Muscle layer of colon (tissue), 2 donors: ENCODE measurements around the gene USP11.

Experiments
- H3K27ac ChIP-seq: one replicate; pipeline ENCODE4 v1.7.0; 2013; ENCODE audit warnings: low read depth, mild to moderate bottlenecking, low read length, moderate library complexity
- H3K27me3 ChIP-seq, 2 donors: one replicate each; pipeline ENCODE4 v1.7.0; 2013; ENCODE audit warnings: low read length in 2 of 2, mild to moderate bottlenecking in 2 of 2; ENCODE audit not compliant: insufficient read depth in 2 of 2, control insufficient read depth in 1 of 2
- H3K36me3 ChIP-seq: one replicate; pipeline ENCODE4 v1.7.0; 2013; ENCODE audit warnings: mild to moderate bottlenecking, low read length; ENCODE audit not compliant: insufficient read depth
- H3K4me1 ChIP-seq: one replicate; pipeline ENCODE4 v1.7.0; 2013; ENCODE audit warnings: mild to moderate bottlenecking, low read length; ENCODE audit not compliant: insufficient read depth
- H3K4me3 ChIP-seq, 2 donors: one replicate each; pipeline ENCODE4 v1.7.0; 2013; ENCODE audit warnings: low read length in 2 of 2, low read depth in 1 of 2, mild to moderate bottlenecking in 1 of 2, moderate library complexity in 1 of 2
- H3K9ac ChIP-seq: one replicate; pipeline ENCODE4 v1.7.0; 2013; ENCODE audit warnings: low read length
- H3K9me3 ChIP-seq: one replicate; pipeline ENCODE4 v1.7.0; 2013; ENCODE audit warnings: mild to moderate bottlenecking, low read length
- donor health status: abdominal sarcoma.
- donor health status: Adenocarcinoma of cecum.

USP11 gene

GRCh38 chrX:47194194-47194787, 38.5 kb upstream of the USP11 start:
- Histone ChIP-seq H3K9me3 (no peaks in the 10 kb centered on the region), H3K4me1 (peaks cover 43% of the 10 kb centered on the region)

GRCh38 chrX:47196098-47196497, 36.7 kb upstream of the USP11 start:
- Histone ChIP-seq H3K27me3 (peaks cover 0 to 3% of the 10 kb centered on the region in 2 donors), H3K4me1 (peaks cover 43% of the 10 kb centered on the region), H3K27ac (no peak overlapping the region), H3K9ac (peak overlapping the region; percentile 32), H3K4me3 (no peak overlapping the region), H3K9me3 (no peaks in the 10 kb centered on the region), H3K36me3 (peaks cover 31% of the 10 kb centered on the region)

More at GRCh38 chrX:47194194-47194787, 38.5 kb upstream of the USP11 start:
- Histone ChIP-seq H3K9ac (peak overlapping the region; percentile 96), H3K36me3 (peaks cover 15% of the 10 kb centered on the region), H3K4me3 (peak overlapping the region; percentile 63 to 88), H3K27ac (peak overlapping the region; percentile 70), H3K27me3 (peaks cover 0 to 21% of the 10 kb centered on the region in 2 donors)

DNA sequence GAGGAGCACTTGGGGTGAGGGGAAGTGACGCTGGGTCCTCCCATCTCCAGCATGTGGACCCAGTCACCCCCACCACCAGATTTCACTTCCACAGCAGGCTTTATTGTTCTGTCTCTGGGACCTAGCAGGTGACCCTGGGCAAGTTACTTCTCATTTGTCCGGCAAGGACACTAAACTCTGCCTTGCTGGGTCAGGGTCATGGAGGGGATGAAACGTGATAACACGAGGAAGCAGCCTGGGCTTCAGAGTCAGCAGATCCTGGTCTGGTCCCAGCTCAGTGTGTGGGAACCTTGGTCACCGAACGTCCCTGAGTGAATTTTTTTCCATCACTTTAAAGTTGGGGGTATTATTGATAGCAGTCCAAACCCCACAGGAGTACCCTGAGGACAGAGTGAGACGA, 35.3 kb upstream of the USP11 start:
- Histone ChIP-seq H3K4me1 (peaks cover 43% of the 10 kb centered on the region), H3K9me3 (no peaks in the 10 kb centered on the region), H3K27me3 (no peaks in the 10 kb centered on the region), H3K9ac (no peak overlapping the region), H3K4me3 (no peak overlapping the region), H3K36me3 (peaks cover 45% of the 10 kb centered on the region), H3K27ac (no peak overlapping the region)

DNA sequence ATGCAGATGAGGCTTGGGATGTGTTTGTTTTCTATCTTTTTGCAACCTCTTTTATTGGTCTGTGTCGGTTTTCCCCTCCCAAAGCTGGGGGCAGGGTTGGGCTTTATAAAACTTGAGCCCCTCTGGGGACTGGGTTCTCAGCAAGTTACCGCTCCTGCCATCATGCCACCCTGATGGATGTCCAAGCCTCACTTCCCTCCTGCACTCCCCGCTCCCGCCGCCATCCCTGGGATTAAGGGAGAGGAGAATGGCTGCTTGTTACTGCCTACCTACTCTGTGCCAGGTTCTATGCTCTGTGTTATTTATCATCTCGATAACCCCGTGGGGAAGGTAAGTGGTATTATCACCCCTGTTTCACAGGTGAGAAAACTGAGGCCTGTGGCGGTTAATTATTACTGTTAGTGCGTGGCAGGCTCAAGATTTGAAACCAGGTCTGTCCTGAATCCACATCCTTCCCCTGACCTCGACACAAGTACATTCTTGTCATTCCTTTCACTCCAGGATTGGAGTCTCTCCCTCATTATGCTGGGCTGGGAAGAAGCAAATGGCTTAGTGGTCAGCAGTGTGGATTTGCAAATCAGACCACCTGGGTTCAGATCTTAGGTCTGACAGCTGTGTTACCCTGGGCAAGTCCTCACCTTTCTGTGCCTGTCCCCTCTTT, 34.7 kb upstream of the USP11 start:
- Histone ChIP-seq H3K4me1 (peaks cover 43% of the 10 kb centered on the region), H3K27ac (no peak overlapping the region), H3K27me3 (no peaks in the 10 kb centered on the region), H3K9me3 (no peaks in the 10 kb centered on the region), H3K4me3 (no peak overlapping the region), H3K36me3 (peaks cover 51% of the 10 kb centered on the region), H3K9ac (no peak overlapping the region)

DNA sequence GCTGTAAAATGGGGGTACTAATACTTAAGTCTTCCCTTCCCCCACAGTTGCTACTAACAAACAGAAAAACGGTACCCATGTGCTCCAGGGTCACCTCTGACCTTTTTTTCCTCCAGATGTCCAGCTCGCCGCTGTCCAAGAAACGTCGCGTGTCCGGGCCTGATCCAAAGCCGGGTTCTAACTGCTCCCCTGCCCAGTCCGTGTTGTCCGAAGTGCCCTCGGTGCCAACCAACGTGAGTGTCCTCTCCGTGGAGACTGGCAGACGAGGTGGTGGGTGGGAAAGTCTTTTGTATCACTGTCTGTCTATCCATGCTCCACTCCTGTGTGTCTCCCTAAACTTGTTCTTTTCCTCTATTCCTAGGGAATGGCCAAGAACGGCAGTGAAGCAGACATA, 34.1 kb upstream of the USP11 start:
- Histone ChIP-seq H3K9me3 (no peaks in the 10 kb centered on the region), H3K27ac (no peak overlapping the region)

DNA sequence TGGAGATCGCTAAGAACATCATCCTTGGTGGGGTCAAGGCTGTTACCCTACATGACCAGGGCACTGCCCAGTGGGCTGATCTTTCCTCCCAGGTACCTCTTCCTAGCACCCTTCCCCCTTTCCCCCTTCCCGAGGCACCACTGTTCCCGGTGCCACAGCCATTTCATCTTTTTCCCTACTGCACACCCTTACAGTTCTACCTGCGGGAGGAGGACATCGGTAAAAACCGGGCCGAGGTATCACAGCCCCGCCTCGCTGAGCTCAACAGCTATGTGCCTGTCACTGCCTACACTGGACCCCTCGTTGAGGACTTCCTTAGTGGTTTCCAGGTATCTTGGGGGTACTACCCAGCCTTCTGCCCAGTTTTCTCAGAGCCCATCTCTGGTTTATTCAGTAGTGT, 33.5 kb upstream of the USP11 start:
- H3K27ac ChIP-seq: no peak overlapping the region
- no peaks in the 10 kb centered on the region for H3K27me3 ChIP-seq
- no peaks in the 10 kb centered on the region for H3K9me3 ChIP-seq
- no peak overlapping the region for H3K4me3 ChIP-seq
- H3K9ac ChIP-seq: no peak overlapping the region
- peaks cover 63% of the 10 kb centered on the region for H3K36me3 ChIP-seq
- peaks cover 43% of the 10 kb centered on the region for H3K4me1 ChIP-seq

More for the DNA sequence above, 34.1 kb upstream of the USP11 start:
- no peak overlapping the region for H3K9ac ChIP-seq
- H3K4me3 ChIP-seq: no peak overlapping the region
- peaks cover 56% of the 10 kb centered on the region for H3K36me3 ChIP-seq
- no peaks in the 10 kb centered on the region for H3K27me3 ChIP-seq
- peaks cover 43% of the 10 kb centered on the region for H3K4me1 ChIP-seq

DNA sequence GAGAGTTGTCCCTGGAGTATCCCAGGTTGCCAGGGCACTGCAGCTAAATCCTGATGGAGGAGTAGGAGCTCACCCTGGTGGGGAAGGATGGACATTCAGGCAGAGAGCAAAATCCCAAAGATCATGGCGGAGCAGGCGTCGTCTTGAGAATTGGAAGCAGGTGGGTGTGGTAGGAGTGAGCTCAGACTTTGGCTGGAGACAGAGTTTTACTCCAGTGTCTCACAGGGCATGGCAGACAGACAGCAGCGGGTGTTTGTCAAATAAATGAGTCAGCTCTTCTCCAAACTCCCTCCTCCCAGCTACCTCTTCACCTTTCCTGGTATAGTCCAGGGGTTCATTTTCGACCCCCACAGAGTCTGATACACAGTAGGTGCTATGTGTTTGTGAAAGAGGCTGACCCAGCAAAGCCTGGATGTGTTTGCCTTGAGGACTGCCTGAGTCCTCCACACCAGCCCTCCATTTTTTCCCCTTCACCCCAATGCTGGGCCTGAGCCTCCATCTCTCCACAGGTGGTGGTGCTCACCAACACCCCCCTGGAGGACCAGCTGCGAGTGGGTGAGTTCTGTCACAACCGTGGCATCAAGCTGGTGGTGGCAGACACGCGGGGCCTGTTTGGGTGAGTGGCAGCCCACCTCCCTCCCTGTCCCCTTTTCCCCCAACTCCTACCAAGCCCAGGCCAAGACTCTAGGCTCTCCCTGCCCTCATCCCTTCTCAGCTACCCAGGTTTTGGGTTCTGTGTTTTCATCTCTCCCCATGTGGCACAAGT, 32.2 kb upstream of the USP11 start:
- Histone ChIP-seq H3K4me1 (peaks cover 30% of the 10 kb centered on the region), H3K9me3 (no peaks in the 10 kb centered on the region), H3K36me3 (peaks cover 75% of the 10 kb centered on the region), H3K4me3 (no peak overlapping the region), H3K27ac (no peak overlapping the region), H3K27me3 (no peaks in the 10 kb centered on the region), H3K9ac (no peak overlapping the region)

DNA sequence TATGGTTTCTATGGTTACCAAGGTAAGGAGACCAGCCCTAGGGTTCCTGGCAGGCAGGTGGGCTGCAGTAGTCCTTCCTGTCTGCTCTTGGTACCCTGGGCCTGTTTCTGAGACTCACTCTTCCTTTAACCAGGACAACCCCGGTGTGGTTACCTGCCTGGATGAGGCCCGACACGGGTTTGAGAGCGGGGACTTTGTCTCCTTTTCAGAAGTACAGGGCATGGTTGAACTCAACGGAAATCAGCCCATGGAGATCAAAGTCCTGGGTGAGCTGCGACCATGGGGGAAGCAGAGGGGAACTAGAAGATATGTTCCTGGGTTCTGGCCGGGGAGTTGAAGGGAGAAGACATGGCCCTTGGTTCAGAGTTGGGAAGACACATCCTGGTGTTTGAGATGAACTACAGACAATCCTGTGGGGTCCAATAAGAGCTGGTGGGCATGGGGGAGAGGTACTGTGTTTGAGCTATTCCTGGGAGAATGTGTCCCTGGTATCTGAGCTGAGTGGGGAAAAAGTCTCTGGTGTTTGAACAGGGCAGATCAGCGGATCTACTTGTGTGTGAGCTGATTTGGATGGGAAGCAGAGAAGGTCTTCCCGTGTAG, 31.4 kb upstream of the USP11 start:
- H3K4me1 ChIP-seq: peaks cover 21% of the 10 kb centered on the region
- no peaks in the 10 kb centered on the region for H3K27me3 ChIP-seq
- H3K9me3 ChIP-seq: no peaks in the 10 kb centered on the region
- H3K36me3 ChIP-seq: peaks cover 83% of the 10 kb centered on the region
- H3K9ac ChIP-seq: no peak overlapping the region
- no peak overlapping the region for H3K27ac ChIP-seq
- H3K4me3 ChIP-seq: no peak overlapping the region

- Histone ChIP-seq H3K36me3 (peaks cover 89% of the 10 kb centered on the region), H3K4me1 (peaks cover 14% of the 10 kb centered on the region), H3K27me3 (no peaks in the 10 kb centered on the region), H3K9me3 (no peaks in the 10 kb centered on the region), H3K9ac (no peak overlapping the region), H3K4me3 (no peak overlapping the region), H3K27ac (no peak overlapping the region)
These were observed 30.5 kb upstream of the USP11 start for GRCh38 chrX:47202316-47202715.

- no peak overlapping the region for H3K4me3 ChIP-seq
- no peak overlapping the region for H3K9ac ChIP-seq
- peaks cover 93% of the 10 kb centered on the region for H3K36me3 ChIP-seq
- no peak overlapping the region for H3K27ac ChIP-seq
- H3K9me3 ChIP-seq: no peaks in the 10 kb centered on the region
- H3K27me3 ChIP-seq: no peaks in the 10 kb centered on the region
- H3K4me1 ChIP-seq: peaks cover 9% of the 10 kb centered on the region
These were observed 29.9 kb upstream of the USP11 start for GRCh38 chrX:47202877-47203276.

DNA sequence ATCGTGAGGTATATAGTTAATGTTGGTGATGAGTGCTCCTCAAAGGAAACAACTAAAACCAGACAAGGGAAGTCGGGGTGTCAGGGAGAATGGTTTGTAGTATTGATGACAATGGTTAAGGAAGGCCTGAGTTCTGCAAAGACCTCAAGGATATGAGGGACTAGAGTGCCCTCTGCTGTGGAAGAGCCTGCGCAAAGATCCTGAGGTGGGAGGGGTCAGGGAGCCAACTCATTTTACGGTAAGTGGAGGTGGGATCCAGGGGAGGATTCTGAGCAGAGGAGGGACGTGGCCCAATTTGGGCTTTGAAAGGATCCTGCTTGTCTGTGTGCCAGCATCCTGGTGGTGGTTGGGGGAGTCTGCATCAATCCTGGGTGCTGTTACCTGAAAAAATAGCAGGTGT, 27.8 kb upstream of the USP11 start:
- Histone ChIP-seq H3K9ac (no peak overlapping the region), H3K36me3 (peaks cover 89% of the 10 kb centered on the region), H3K27me3 (no peaks in the 10 kb centered on the region), H3K27ac (no peak overlapping the region), H3K9me3 (no peaks in the 10 kb centered on the region), H3K4me3 (no peak overlapping the region), H3K4me1 (no peaks in the 10 kb centered on the region)
